Tibial nerve (tissue), 3 donors: ENCODE results near the gene PSMB2.

Experiments
- CTCF ChIP-seq, 5 experiments: fragments of 200-600 bp in 3 of 5; fragments of 450-650 bp in 2 of 5; sonication (generic) in 3 of 5; IDR thresholded peaks; one replicate each; pipeline ENCODE4 v1.5.1; 2016 to 2019; ENCODE audit warnings: antibody characterized with exemption in 5 of 5, mild to moderate bottlenecking in 3 of 5, moderate library complexity in 2 of 5
- POLR2A ChIP-seq, 2 donors: fragments of 450-650 bp; IDR thresholded peaks; one replicate each; pipeline ENCODE4 v1.6.1; 2017; ENCODE audit warnings: antibody characterized with exemption in 2 of 2, mild to moderate bottlenecking in 2 of 2, moderate library complexity in 2 of 2

DNA sequence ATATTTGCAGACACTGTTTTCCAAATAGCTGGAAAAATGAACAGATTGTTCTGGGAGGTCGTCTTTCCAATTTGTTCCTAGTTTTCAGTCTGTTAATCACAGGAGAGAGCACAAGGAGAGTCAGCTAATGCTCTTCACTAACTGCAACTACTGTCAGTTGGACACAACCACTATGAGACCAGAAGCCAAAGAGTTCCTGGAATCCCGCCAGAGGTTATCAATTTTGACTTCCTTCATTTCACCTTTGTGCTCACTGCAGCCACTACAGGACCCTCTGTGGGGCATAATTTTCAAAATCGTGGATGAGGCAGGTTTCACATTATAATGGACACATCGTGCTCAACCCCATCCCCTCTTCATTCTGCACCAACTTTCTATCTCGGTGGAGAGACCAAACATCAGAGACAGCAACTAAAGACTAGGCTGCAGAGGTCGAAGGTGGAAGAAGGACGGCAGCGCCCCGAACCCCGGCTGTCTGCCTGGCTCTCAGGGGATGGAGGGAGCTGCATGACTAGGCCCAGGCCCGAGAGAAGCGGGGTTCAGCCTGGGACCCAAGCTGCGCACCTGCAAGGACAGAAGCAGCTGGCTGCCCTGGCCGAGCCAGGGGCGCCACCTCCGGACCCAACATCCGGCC is 84.7 kb downstream of the PSMB2 start:
- no peak for TF ChIP-seq POLR2A (IDR thresholded peaks at IDR 0.05)
- no peak for TF ChIP-seq CTCF (IDR thresholded peaks at IDR 0.05)
